D721Med (cell line): ENCODE measurements around the gene KIAA1549.

Experiments
- DNase-seq: peaks from one replicate; pipeline ENCODE4 v3.0.0; 2011; ENCODE audit warnings: low spot score; ENCODE audit not compliant: insufficient read length
- FAIRE-seq: peaks from 2 replicates; lab custom pipeline; 2011; peaks lifted over from hg19 to GRCh38; lab: Jason Lieb, UNC
- CTCF ChIP-seq: IDR thresholded peaks from 2 replicates; pipeline ENCODE4 v1.5.1; 2012; ENCODE audit warnings: mild to moderate bottlenecking, control low read depth; ENCODE audit not compliant: insufficient read depth; ENCODE audit errors: missing control alignments

KIAA1549 gene

GRCh38 chr7:138907850-138908249 lies 73.3 kb downstream of the KIAA1549 start:
- TF ChIP-seq CTCF: no peak
- no peak for DNase-seq
- FAIRE-seq: no peak

GRCh38 chr7:138907201-138907847 lies 73.9 kb downstream of the KIAA1549 start:
- no peak for DNase-seq
- TF ChIP-seq CTCF: no peak
- FAIRE-seq: no peak

GRCh38 chr7:138903859-138904435 lies 77.2 kb downstream of the KIAA1549 start:
- DNase-seq (no peak), FAIRE-seq (no peak)
- no peak for TF ChIP-seq CTCF

- TF ChIP-seq CTCF: no peak
- DNase-seq (no peak), FAIRE-seq (no peak)
These were observed 77.9 kb downstream of the KIAA1549 start for GRCh38 chr7:138903186-138903820.

GRCh38 chr7:138902161-138902560 lies 79.0 kb downstream of the KIAA1549 start:
- no peak for FAIRE-seq
- no peak for DNase-seq
- TF ChIP-seq CTCF: no peak

GRCh38 chr7:138900035-138900828 lies 81.0 kb downstream of the KIAA1549 start:
- FAIRE-seq: no peak
- TF ChIP-seq CTCF: no peak

More at GRCh38 chr7:138900035-138900828, 81.0 kb downstream of the KIAA1549 start:
- no peak for DNase-seq
